HepG2 (cell line): ENCODE results near the gene EEA1. TPM values are rescaled to one million over a fixed set of nuclear protein-coding genes. Genes with fewer than 3 reads are reported as not detected.

Source experiments
- ATAC-seq: fragments of 200-7000 bp; cut with Tn5 transposase; 3 replicates; pipeline ENCODE4 v1.9.1; 2020; ENCODE audit warnings: mild to moderate bottlenecking, moderate library complexity
- BruUV-seq: library from RNA; stranded (reverse); fragments of 400-500 nt; replicated peaks from 2 replicates; lab custom pipeline; 2021; lab: Mats Ljungman, UMichigan
- CTCF ChIA-PET: fragments of 300-600 bp; formaldehyde crosslinking; extraction: SDS; loops from one replicate; lab custom pipeline; 2021; ENCODE audit warnings: low total read pairs, inconsistent platforms, low intra/inter-chr PET ratio; lab: Yijun Ruan, JAX
- POLR2A ChIA-PET: fragments of 350-600 bp; sonication (Branson Sonifier 250); formaldehyde crosslinking; loops from one replicate; lab custom pipeline; 2020; ENCODE audit warnings: antibody characterized with exemption, inconsistent platforms; lab: Yijun Ruan, JAX
- DNase-seq: peaks from one replicate; pipeline ENCODE4 v3.0.0-alpha.2; 2015; ENCODE audit warnings: low spot score
- FAIRE-seq: peaks from 3 replicates; lab custom pipeline; 2011; peaks lifted over from hg19 to GRCh38; lab: Jason Lieb, UNC
- H2AFZ ChIP-seq: one replicate; pipeline ENCODE4 v1.6.1; 2011; ENCODE audit warnings: low read length, inconsistent platforms
- H3K27ac ChIP-seq: fragments of 300-600 bp; 3 replicates; pipeline ENCODE4 v1.8.0; 2011; ENCODE audit warnings: mixed run types, mild to moderate bottlenecking, mixed read lengths, low read length, inconsistent platforms; ENCODE audit not compliant: insufficient read depth; ENCODE audit errors: extremely low read length
- H3K27me3 ChIP-seq, 2 experiments: fragments of 200-600 bp in 1 of 2; 2 replicates in 1 of 2; 3 replicates in 1 of 2; pipeline versions ENCODE4 v1.6.0 to v1.8.0; 2011; ENCODE audit warnings: low read length in 2 of 2, mild to moderate bottlenecking in 2 of 2, moderate library complexity in 2 of 2, inconsistent platforms in 1 of 2; ENCODE audit not compliant: insufficient read depth in 2 of 2, control insufficient read depth in 1 of 2
- H3K36me3 ChIP-seq, 2 experiments: fragments of 200-600 bp in 1 of 2; replicated peaks in 1 of 2; 2 replicates in 1 of 2; 3 replicates in 1 of 2; pipeline versions ENCODE4 v1.5.1 to v1.8.0; 2011; ENCODE audit warnings: low read length in 2 of 2, inconsistent platforms in 1 of 2; ENCODE audit not compliant: insufficient read depth in 2 of 2, control insufficient read depth in 1 of 2
- H3K4me1 ChIP-seq: 2 replicates; pipeline ENCODE4 v1.5.1; 2012; ENCODE audit warnings: low read length, inconsistent platforms; ENCODE audit not compliant: insufficient read depth
- H3K4me2 ChIP-seq: 2 replicates; pipeline ENCODE4 v1.6.0; 2011; ENCODE audit warnings: low read depth, low read length, inconsistent platforms
- H3K4me3 ChIP-seq, 3 experiments: fragments of 200-600 bp in 1 of 3; sonication (generic), shearing (Covaris generic) in 1 of 3; replicated peaks in 1 of 3; 2 replicates each; pipeline ENCODE4 v1.5.1; 2011 to 2016; ENCODE audit warnings: low read length in 3 of 3, inconsistent platforms in 2 of 3, low read depth in 2 of 3, mild to moderate bottlenecking in 2 of 3, control low read depth in 1 of 3, mixed read lengths in 1 of 3; ENCODE audit not compliant: insufficient read depth in 1 of 3
- H3K79me2 ChIP-seq: one replicate; pipeline ENCODE4 v1.6.1; 2011; ENCODE audit warnings: low read length, inconsistent platforms; ENCODE audit not compliant: insufficient read depth
- H3K9ac ChIP-seq: 2 replicates; pipeline ENCODE4 v1.6.0; 2011; ENCODE audit warnings: mild to moderate bottlenecking, low read depth, low read length, inconsistent platforms; ENCODE audit not compliant: insufficient read depth
- H3K9me3 ChIP-seq: 2 replicates; pipeline ENCODE4 v1.5.1; 2012; ENCODE audit warnings: mild to moderate bottlenecking, low read length
- H4K20me1 ChIP-seq: 2 replicates; pipeline ENCODE4 v1.6.0; 2011; ENCODE audit warnings: inconsistent platforms, mild to moderate bottlenecking, low read length, moderate library complexity; ENCODE audit not compliant: insufficient read depth
- CBX5 ChIP-seq: sonication (generic); formaldehyde crosslinking; IDR thresholded peaks from 2 replicates; pipeline ENCODE4 v1.4.0; 2020; ENCODE audit warnings: missing genetic modification reagents, borderline replicate concordance
- FOSL2 ChIP-seq: sonication (generic); formaldehyde crosslinking; IDR thresholded peaks from 2 replicates; pipeline ENCODE4 v1.4.0; 2020; ENCODE audit warnings: missing genetic modification reagents
- FOXA1 ChIP-seq, 2 experiments: fragments of 450-650 bp in 1 of 2; sonication (generic) in 1 of 2; formaldehyde crosslinking in 1 of 2; IDR thresholded peaks; 2 replicates each; pipeline versions ENCODE4 v1.4.0 to v1.6.1; 2016 to 2020; ENCODE audit warnings: missing genetic modification reagents in 1 of 2
- HIVEP1 ChIP-seq: sonication (generic); formaldehyde crosslinking; IDR thresholded peaks from 2 replicates; pipeline ENCODE4 v1.4.0; 2020; ENCODE audit warnings: mild to moderate bottlenecking, missing genetic modification reagents
- HMG20B ChIP-seq: conservative IDR thresholded peaks from 2 replicates; pipeline ENCODE4 v1.6.1; 2016; ENCODE audit warnings: missing genetic modification reagents, missing compliant biosample characterization
- HNRNPLL ChIP-seq: fragments of 200-400 bp; formaldehyde crosslinking; IDR thresholded peaks from 2 replicates; pipeline ENCODE4 v1.6.1; 2017; ENCODE audit warnings: mild to moderate bottlenecking, low read depth, low read length; ENCODE audit not compliant: poor library complexity, severe bottlenecking
- KMT2A ChIP-seq: sonication (generic); formaldehyde crosslinking; IDR thresholded peaks from 2 replicates; pipeline ENCODE4 v1.4.0; 2020; ENCODE audit warnings: missing genetic modification reagents
- MED1 ChIP-seq: sonication (generic); formaldehyde crosslinking; IDR thresholded peaks from 2 replicates; pipeline ENCODE4 v1.4.0; 2020; ENCODE audit warnings: missing genetic modification reagents
- RBAK ChIP-seq: sonication (generic); formaldehyde crosslinking; IDR thresholded peaks from 2 replicates; pipeline ENCODE4 v1.5.1; 2020; ENCODE audit warnings: mild to moderate bottlenecking, missing genetic modification reagents
- THRA ChIP-seq: sonication (generic); formaldehyde crosslinking; IDR thresholded peaks from 2 replicates; pipeline ENCODE4 v1.4.0; 2020; ENCODE audit warnings: missing genetic modification reagents, borderline replicate concordance
- ZHX2 ChIP-seq, 2 experiments: sonication (generic) in 1 of 2; formaldehyde crosslinking in 1 of 2; IDR thresholded peaks; 2 replicates each; pipeline versions ENCODE4 v1.6.1 to v1.9.0; 2014 to 2022; ENCODE audit warnings: antibody characterized with exemption in 1 of 2, borderline replicate concordance in 1 of 2, inconsistent platforms in 1 of 2, low read depth in 1 of 2, missing genetic modification reagents in 1 of 2
- ZNF232 ChIP-seq: sonication (generic); formaldehyde crosslinking; IDR thresholded peaks from 2 replicates; pipeline ENCODE4 v1.4.0; 2020; ENCODE audit warnings: missing genetic modification reagents, borderline replicate concordance
- ZNF563 ChIP-seq: sonication (generic); formaldehyde crosslinking; IDR thresholded peaks from 2 replicates; pipeline ENCODE4 v1.8.0; 2022; ENCODE audit warnings: mild to moderate bottlenecking, moderate library complexity, missing genetic modification reagents
- ZNF672 ChIP-seq: sonication (generic); formaldehyde crosslinking; IDR thresholded peaks from 2 replicates; pipeline ENCODE4 v1.8.1; 2022; ENCODE audit warnings: missing genetic modification reagents
- ZNF747 ChIP-seq: sonication (generic); formaldehyde crosslinking; IDR thresholded peaks from 2 replicates; pipeline ENCODE4 v1.8.1; 2023; ENCODE audit warnings: missing genetic modification reagents, mild to moderate bottlenecking, borderline replicate concordance
- in situ Hi-C: cut with HindIII; loops from 2 replicates; pipeline ENCODE4 v1.10.0; 2017; ENCODE audit warnings: low pct_unique_long_range_greater_than_20kb; ENCODE audit not compliant: extremely low pct_ligation_motif_present
- intact Hi-C: fragments of 100-400 bp; cut with micrococcal nuclease; formaldehyde crosslinking; loops from one replicate; pipeline ENCODE4 v1.10.0; 2022; ENCODE audit not compliant: unreplicated experiment
- polyA plus RNA-seq, 8 experiments: library from polyadenylated mRNA; depleted of rRNA in 3 of 8; stranded (reverse) in 7 of 8; unstranded in 1 of 8; fragments of >200 nt; fragmentation: Illumina TruSeq in 4 of 8; extraction: Trizol in 4 of 8; gene quantifications; 2 replicates each; pipeline versions ENCODE4 v1.2.1 to v1.2.3, GENCODE V29; 2011 to 2016; ENCODE audit warnings: low read depth in 4 of 8, missing spikeins in 1 of 8, mixed read lengths in 1 of 8; ENCODE audit not compliant: insufficient read depth in 1 of 8
- total RNA-seq, 5 experiments: library from RNA; depleted of rRNA; stranded (reverse); fragments of >200 nt; fragmentation: Illumina TruSeq; extraction: Trizol; gene quantifications; 2 replicates each; pipeline ENCODE4 v1.2.3, GENCODE V29; 2016; ENCODE audit warnings: low read depth in 1 of 5

The EEA1 gene
- total and polyA plus RNA-seq, 2 of the 13 experiments (the other 11 are each of a cell fraction or from before 2014, with no cell fraction given) = 5.0 to 19.3 TPM

GRCh38 chr12:92899386-92900001, 29.6 kb downstream of the EEA1 start (continued):
- TF ChIP-seq ZHX2 (IDR thresholded peaks at IDR 0.05; ENCODE audit: low read depth) (no peak), ZHX2 (CRISPR knock-in tag; IDR thresholded peaks at IDR 0.05; ENCODE audit: borderline replicate concordance) (no peak), HIVEP1 (CRISPR knock-in tag) (no peak), CBX5 (CRISPR knock-in tag) (no peak), FOSL2 (peak; percentile 89)
- TF ChIP-seq, all 625 proteins: peak for 23

GRCh38 chr12:92898755-92899154, 30.3 kb downstream of the EEA1 start:
- Histone ChIP-seq H3K27ac (no peak overlapping the region), H4K20me1 (no peaks in the 10 kb centered on the region), H3K79me2 (peaks cover 48% of the 10 kb centered on the region), H3K4me3 (no peak overlapping the region), H2AFZ (no peak overlapping the region), H3K27me3 (no peaks in the 10 kb centered on the region; a peak in 1 of 5 replicates), H3K4me2 (peak overlapping the region; percentile 46; the same call in 1 of the 2 replicates), H3K9me3 (no peaks in the 10 kb centered on the region), H3K4me1 (peaks cover 25% of the 10 kb centered on the region), H3K9ac (no peak overlapping the region), H3K36me3 (no peaks in the 10 kb centered on the region; a peak in 1 of 5 replicates)
- ATAC-seq (no peak), FAIRE-seq (no peak), DNase-seq (no peak)
- intact Hi-C loops = no loop called here
- in situ Hi-C loops = no loop called here
- ChIA-PET CTCF (no interaction called here), POLR2A (interaction anchor here (0.9 to 2.7 kb wide), 4 partner anchors 13 to 72 kb away, joined by 3 to 20 read pairs (median 8); partner anchors contain the start of gene EEA1)
- TSS peak; percentile 55 for BruUV-seq
- TF ChIP-seq HNRNPLL (no peak), FOXA1 (IDR thresholded peaks at IDR 0.05) (no peak), FOXA1 (CRISPR knock-in tag; IDR thresholded peaks at IDR 0.05) (no peak), ZNF672 (no peak), ZNF747 (CRISPR knock-in tag) (no peak), MED1 (CRISPR knock-in tag) (no peak), THRA (no peak), ZNF563 (CRISPR knock-in tag) (no peak), HMG20B (CRISPR knock-in tag) (no peak), ZNF232 (CRISPR knock-in tag) (no peak), RBAK (CRISPR knock-in tag) (no peak), KMT2A (CRISPR knock-in tag) (no peak)
